Neuronal stem cell (in vitro differentiated cells): ENCODE data around the gene FCER1G.
"Not testable (repeated sequence)": the region's sequence is repeated elsewhere in the genome, so short reads cannot be mapped to it uniquely, and the experiment has no call there.

ENCODE experiments used
- DNase-seq: peaks from one replicate; pipeline ENCODE4 v3.0.0-alpha.2; 2013; ENCODE audit warnings: low spot score
- H2AFZ ChIP-seq: one replicate; pipeline ENCODE4 v1.6.1; 2013; ENCODE audit warnings: mild to moderate bottlenecking, low read length, inconsistent platforms
- H2AK5ac ChIP-seq: 2 replicates; pipeline ENCODE4 v1.6.1; 2013; ENCODE audit warnings: low read depth, mild to moderate bottlenecking, inconsistent platforms, low read length, moderate library complexity, mixed read lengths
- H2BK120ac ChIP-seq: 2 replicates; pipeline ENCODE4 v1.6.1; 2013; ENCODE audit warnings: low read depth, mild to moderate bottlenecking, inconsistent platforms, low read length, moderate library complexity, mixed read lengths
- H2BK12ac ChIP-seq: one replicate; pipeline ENCODE4 v1.6.1; 2013; ENCODE audit warnings: low read length, inconsistent platforms
- H2BK15ac ChIP-seq: 2 replicates; pipeline ENCODE4 v1.6.1; 2013; ENCODE audit warnings: mild to moderate bottlenecking, low read length, inconsistent platforms, mixed read lengths
- H2BK5ac ChIP-seq: one replicate; pipeline ENCODE4 v1.6.1; 2013; ENCODE audit warnings: inconsistent platforms, mild to moderate bottlenecking, low read length, moderate library complexity
- H3K14ac ChIP-seq: one replicate; pipeline ENCODE4 v1.6.1; 2013; ENCODE audit warnings: low read length, inconsistent platforms
- H3K18ac ChIP-seq: 2 replicates; pipeline ENCODE4 v1.6.1; 2013; ENCODE audit warnings: low read length, inconsistent platforms
- H3K23ac ChIP-seq: 2 replicates; pipeline ENCODE4 v1.6.1; 2013; ENCODE audit warnings: low read depth, mild to moderate bottlenecking, mixed read lengths, low read length, inconsistent platforms; ENCODE audit not compliant: poor library complexity
- H3K27ac ChIP-seq: replicated peaks from 3 replicates; pipeline ENCODE4 v1.5.1; 2013; ENCODE audit warnings: low read length, inconsistent platforms
- H3K27me3 ChIP-seq, 3 experiments: 2 replicates each; pipeline ENCODE4 v1.6.1; 2013; ENCODE audit warnings: low read length in 3 of 3, mild to moderate bottlenecking in 2 of 3, inconsistent platforms in 1 of 3, low read depth in 1 of 3, mixed read lengths in 1 of 3, moderate library complexity in 1 of 3; ENCODE audit not compliant: control insufficient read depth in 3 of 3, insufficient read depth in 3 of 3
- H3K36me3 ChIP-seq, 2 donors: replicated peaks in 1 of 2; 2 replicates each; pipeline ENCODE4 v1.6.1; 2013; ENCODE audit warnings: low read length in 2 of 2; ENCODE audit not compliant: control insufficient read depth in 2 of 2, insufficient read depth in 2 of 2
- H3K4ac ChIP-seq: 2 replicates; pipeline ENCODE4 v1.6.1; 2013; ENCODE audit warnings: inconsistent platforms, mild to moderate bottlenecking, low read length, moderate library complexity
- H3K4me1 ChIP-seq, 2 donors: 1 replicate in 1 of 2; 2 replicates in 1 of 2; pipeline ENCODE4 v1.6.1; 2013; ENCODE audit warnings: low read length in 2 of 2, low read depth in 1 of 2; ENCODE audit not compliant: control insufficient read depth in 2 of 2, insufficient read depth in 1 of 2
- H3K4me2 ChIP-seq: one replicate; pipeline ENCODE4 v1.6.1; 2013; ENCODE audit warnings: mild to moderate bottlenecking, low read length, inconsistent platforms; ENCODE audit not compliant: insufficient read depth, poor library complexity, severe bottlenecking
- H3K4me3 ChIP-seq, 2 donors: 2 replicates each; pipeline ENCODE4 v1.5.1; 2013; ENCODE audit warnings: low read length in 2 of 2, mild to moderate bottlenecking in 2 of 2, inconsistent platforms in 1 of 2, moderate library complexity in 1 of 2
- H3K79me1 ChIP-seq: one replicate; pipeline ENCODE4 v1.6.1; 2013; ENCODE audit warnings: low read depth, mild to moderate bottlenecking, inconsistent platforms, low read length, moderate library complexity
- H3K9ac ChIP-seq: one replicate; pipeline ENCODE4 v1.6.1; 2013; ENCODE audit warnings: mild to moderate bottlenecking, low read depth, low read length, inconsistent platforms; ENCODE audit not compliant: poor library complexity
- H3K9me3 ChIP-seq, 2 donors: replicated peaks in 1 of 2; 2 replicates each; pipeline versions ENCODE3 to v1.6.1; 2013; ENCODE audit warnings: low read length in 2 of 2, mild to moderate bottlenecking in 2 of 2, inconsistent platforms in 1 of 2, low read depth in 1 of 2, mixed read lengths in 1 of 2, moderate library complexity in 1 of 2; ENCODE audit not compliant: control insufficient read depth in 2 of 2, insufficient read depth in 1 of 2
- H4K8ac ChIP-seq: one replicate; pipeline ENCODE4 v1.6.1; 2013; ENCODE audit warnings: low read depth, mild to moderate bottlenecking, inconsistent platforms, low read length, moderate library complexity
- H4K91ac ChIP-seq: one replicate; pipeline ENCODE4 v1.6.1; 2013; ENCODE audit warnings: low read length, low read depth, mild to moderate bottlenecking, inconsistent platforms; ENCODE audit not compliant: poor library complexity
- WGBS, 2 donors: extraction: QIAGEN DNeasy Blood & Tissue Kit; methylation state at CpG; one replicate each; pipeline ENCODE4 v1.1.7; 2013; ENCODE audit warnings: missing lambda C conversion rate in 2 of 2, mixed read lengths in 1 of 2; ENCODE audit not compliant: insufficient read length in 2 of 2, insufficient replicate concordance in 1 of 2; ENCODE audit errors: extremely low coverage in 2 of 2; 5-methylcytosine and 5-hydroxymethylcytosine counted together

The FCER1G gene

DNA sequence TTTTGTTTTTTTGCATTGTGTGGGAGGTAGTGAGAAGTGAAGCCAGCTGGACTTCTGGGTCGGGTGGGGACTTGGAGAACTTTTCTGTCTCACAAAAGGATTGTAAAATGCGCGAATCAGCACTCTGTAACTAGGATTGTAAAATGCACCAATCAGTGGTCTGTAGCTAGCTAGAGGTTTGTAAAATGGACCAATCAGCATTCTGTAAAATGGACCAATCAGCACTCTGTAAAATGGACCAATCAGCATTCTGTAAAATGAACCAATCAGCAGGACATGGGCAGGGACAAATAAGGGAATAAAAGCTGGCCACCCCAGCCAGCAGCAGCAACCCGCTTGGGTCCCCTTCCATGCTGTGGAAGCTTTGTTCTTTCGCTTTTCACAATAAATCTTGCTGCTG is 35.0 kb downstream of the FCER1G start:
- H4K91ac ChIP-seq, H3K14ac ChIP-seq, H2BK12ac ChIP-seq, H3K4ac ChIP-seq, H3K23ac ChIP-seq, H2BK5ac ChIP-seq, H3K9ac ChIP-seq, H3K4me2 ChIP-seq, H2BK15ac ChIP-seq, DNase-seq, H3K79me1 ChIP-seq, H3K9me3 ChIP-seq, H3K27me3 ChIP-seq, H2AK5ac ChIP-seq, H4K8ac ChIP-seq, H3K4me3 ChIP-seq, H3K27ac ChIP-seq, H2BK120ac ChIP-seq, H3K36me3 ChIP-seq, H3K18ac ChIP-seq, H2AFZ ChIP-seq, H3K4me1 ChIP-seq: not testable (repeated sequence)
- no CpG with 5 or more reads among the region's 5 CpGs for WGBS, 2 donors

DNA sequence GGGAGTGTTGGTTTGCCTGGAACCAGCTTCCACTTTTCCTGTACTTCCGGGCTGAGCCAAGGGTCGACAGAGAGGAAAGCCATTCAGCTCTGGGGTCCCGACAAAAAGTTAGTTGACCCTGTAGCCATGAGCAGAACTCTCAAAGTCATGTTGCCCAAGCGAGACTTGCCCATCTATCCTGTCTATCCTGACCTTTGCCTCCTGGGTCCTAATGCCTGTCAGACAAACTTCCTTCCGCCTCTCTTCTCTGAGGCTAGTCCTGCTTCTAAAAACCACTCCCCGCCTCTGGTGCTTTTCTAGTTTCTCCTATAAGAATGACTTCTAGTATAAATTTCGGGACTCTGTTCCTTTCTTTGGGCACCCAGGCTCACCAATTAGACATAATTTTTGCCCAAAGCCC is 35.7 kb downstream of the FCER1G start:
- Histone ChIP-seq H2BK5ac (no peak overlapping the region), H3K27ac (no peak overlapping the region), H3K79me1 (no peaks in the 10 kb centered on the region), H2BK15ac (no peak overlapping the region), H3K4me2 (no peak overlapping the region), H3K27me3 (peaks cover 0 to 8% (median 0%) of the 10 kb centered on the region in 3 experiments), H3K4me1 (no peaks in the 10 kb centered on the region), H2AK5ac (no peak overlapping the region), H3K4me3 (no peak overlapping the region), H3K9me3 (no peaks in the 10 kb centered on the region), H4K8ac (no peak overlapping the region), H3K4ac (no peak overlapping the region), H3K14ac (no peak overlapping the region), H3K18ac (no peak overlapping the region), H3K36me3 (no peaks in the 10 kb centered on the region), H3K9ac (no peak overlapping the region), H4K91ac (no peak overlapping the region), H2BK120ac (no peak overlapping the region), H2BK12ac (no peak overlapping the region), H2AFZ (peak overlapping the region; percentile 49), H3K23ac (no peak overlapping the region)
- no peak for DNase-seq
- no CpG with 5 or more reads among the region's 7 CpGs for WGBS, 2 donors

DNA sequence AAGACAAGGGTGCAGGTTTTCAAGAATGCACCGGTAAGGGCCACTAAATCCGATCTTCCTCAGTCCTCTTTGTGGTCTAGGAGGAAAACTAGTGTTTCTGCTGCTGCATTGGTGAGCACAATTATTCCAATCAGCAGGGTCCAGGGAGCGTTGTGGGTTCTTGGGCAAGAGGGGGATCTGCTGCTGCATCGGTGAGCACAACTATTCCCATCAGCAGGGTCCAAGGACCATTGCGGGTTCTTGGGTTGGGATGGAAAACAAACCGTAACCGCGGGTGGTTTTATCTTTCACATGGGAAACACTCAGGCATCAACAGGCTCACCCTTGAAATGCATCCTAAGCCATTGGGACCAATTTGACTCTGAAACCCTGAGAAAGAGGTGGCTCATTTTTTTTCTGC is 36.5 kb downstream of the FCER1G start:
- H3K36me3 ChIP-seq = no peaks in the 10 kb centered on the region
- H3K27ac ChIP-seq = no peak overlapping the region
- H4K91ac ChIP-seq = no peak overlapping the region
- H3K9me3 ChIP-seq = peaks cover 0 to 2% of the 10 kb centered on the region in 2 donors
- no peak overlapping the region for H3K9ac ChIP-seq
- H3K4me1 ChIP-seq = no peaks in the 10 kb centered on the region
- no peak overlapping the region for H2BK120ac ChIP-seq
- H3K23ac ChIP-seq = no peak overlapping the region
- no peak overlapping the region for H3K4me3 ChIP-seq
- no peak overlapping the region for H4K8ac ChIP-seq
- no peak overlapping the region for H2BK15ac ChIP-seq
- H3K14ac ChIP-seq = no peak overlapping the region
- no peak overlapping the region for H2BK5ac ChIP-seq
- H3K18ac ChIP-seq = no peak overlapping the region
- H3K4me2 ChIP-seq = no peak overlapping the region
- no CpG with 5 or more reads among the region's 8 CpGs for WGBS, 2 donors
- peaks cover 0 to 8% (median 0%) of the 10 kb centered on the region in 3 experiments for H3K27me3 ChIP-seq
- H2AFZ ChIP-seq = no peak overlapping the region
- no peak overlapping the region for H2AK5ac ChIP-seq
- no peaks in the 10 kb centered on the region for H3K79me1 ChIP-seq
- DNase-seq = no peak
- H2BK12ac ChIP-seq = no peak overlapping the region
- H3K4ac ChIP-seq = no peak overlapping the region

DNA sequence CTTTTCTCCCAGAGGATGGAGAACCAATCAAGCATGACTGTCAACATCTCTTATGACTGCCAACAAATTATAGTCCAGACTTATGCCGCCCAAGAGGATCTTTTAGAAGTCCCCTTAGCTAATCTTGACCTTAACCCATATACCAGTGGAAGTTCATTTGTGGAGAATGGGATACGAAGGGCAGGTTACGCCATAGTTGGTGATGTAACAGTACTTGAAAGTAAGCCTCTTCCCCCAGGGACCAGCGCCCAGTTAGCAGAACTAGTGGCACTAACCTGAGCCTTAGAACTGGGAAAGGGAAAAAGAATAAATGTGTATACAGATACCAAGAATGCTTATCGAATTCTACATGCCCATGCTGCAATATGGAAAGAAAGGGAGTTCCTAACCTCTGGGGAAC is 40.2 kb downstream of the FCER1G start:
- peaks cover 5 to 14% of the 10 kb centered on the region in 2 donors for H3K9me3 ChIP-seq
- not testable (repeated sequence) for H2BK15ac ChIP-seq, H2AFZ ChIP-seq, H3K4ac ChIP-seq, H2BK5ac ChIP-seq, H3K79me1 ChIP-seq, H2AK5ac ChIP-seq, H2BK120ac ChIP-seq, H3K18ac ChIP-seq, H4K8ac ChIP-seq, H3K36me3 ChIP-seq, H3K27ac ChIP-seq, DNase-seq, H3K4me1 ChIP-seq, H3K4me2 ChIP-seq, H3K23ac ChIP-seq, H2BK12ac ChIP-seq, H3K4me3 ChIP-seq, H3K9ac ChIP-seq, H4K91ac ChIP-seq, H3K14ac ChIP-seq
- no CpG with 5 or more reads among the region's 5 CpGs for WGBS, 2 donors
- peaks cover 4 to 23% (median 17%) of the 10 kb centered on the region in 3 experiments for H3K27me3 ChIP-seq
